ENCODE results near the gene JDP2. TPM values are rescaled to one million over a fixed set of nuclear protein-coding genes. Genes with fewer than 3 reads are reported as not detected.

Gene JDP2
- total RNA-seq, 1 donor from 2014 or later = 3.1 TPM

- DNase-seq (ENCODE audit: low read depth in 2 of 2) = no peak
Measured at GRCh38 chr14:75409316-75410205, 18.3 kb upstream of the JDP2 start.

DNA sequence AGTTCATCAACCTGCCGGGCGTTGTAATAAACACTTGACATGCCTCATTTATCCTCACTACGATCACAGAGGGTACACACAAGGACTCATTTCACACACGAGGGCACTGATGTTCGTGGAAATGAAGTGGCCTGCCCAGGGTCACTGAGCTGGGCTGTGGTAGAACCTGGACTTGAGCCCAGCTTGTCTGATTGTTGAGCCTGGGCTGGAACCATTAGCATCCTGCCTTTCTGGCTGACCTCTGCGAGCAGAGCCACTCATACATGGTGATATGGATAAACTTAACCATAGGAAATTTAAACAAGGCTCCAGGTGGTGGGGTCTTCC is 16.6 kb upstream of the JDP2 start:
- DNase-seq (ENCODE audit: low read depth in 2 of 2) = peak in 1 of 2 donors; percentile 39

GRCh38 chr14:75413013-75413412 is 14.8 kb upstream of the JDP2 start:
- DNase-seq (ENCODE audit: low read depth in 2 of 2) = no peak

DNA sequence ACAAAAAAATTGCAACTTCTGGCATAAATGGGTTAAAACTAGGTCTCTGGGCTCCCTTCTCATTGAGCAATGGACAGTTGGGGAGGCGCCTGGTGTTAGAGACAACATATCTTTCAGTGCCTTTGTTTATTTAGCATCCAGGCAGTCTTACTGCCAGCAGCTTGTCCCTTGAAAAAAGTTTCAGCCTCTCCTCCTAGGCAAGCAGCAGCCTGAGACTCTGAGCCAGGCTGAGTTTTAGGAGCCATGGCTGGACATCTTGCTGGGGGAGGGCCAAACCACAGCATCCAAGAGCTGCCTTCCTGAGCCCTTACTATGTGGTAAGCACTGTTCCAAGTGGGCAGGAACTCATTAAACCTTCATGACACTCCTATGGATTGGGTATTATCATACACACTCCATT is 10.1 kb upstream of the JDP2 start:
- no peak for DNase-seq (ENCODE audit: low read depth in 2 of 2)

- DNase-seq (ENCODE audit: low read depth in 2 of 2) = no peak
Measured at GRCh38 chr14:75418850-75419768, 8.7 kb upstream of the JDP2 start.

DNA sequence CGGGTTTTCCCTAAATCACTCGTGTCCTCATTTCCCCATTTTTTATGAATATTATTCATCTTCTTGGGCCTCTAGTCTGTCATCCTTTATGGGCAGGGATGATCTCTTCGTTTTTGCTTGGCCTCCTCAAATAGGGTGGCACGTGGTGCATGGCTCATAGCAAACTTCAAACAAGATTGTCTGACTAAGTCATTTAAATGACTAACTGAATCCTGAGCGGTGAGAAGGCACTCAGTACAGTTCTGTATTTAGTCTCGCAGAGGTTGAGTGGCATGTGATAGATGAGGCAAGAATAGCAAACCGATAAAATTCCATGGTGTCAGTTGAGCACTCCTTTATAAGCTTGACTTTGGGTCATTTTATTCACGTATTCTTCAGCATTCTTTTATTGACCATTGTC is 5.7 kb upstream of the JDP2 start:
- no peak for DNase-seq (ENCODE audit: low read depth in 2 of 2)

GRCh38 chr14:75424496-75424895 is 3.3 kb upstream of the JDP2 start:
- DNase-seq (ENCODE audit: low read depth in 2 of 2) = no peak

GRCh38 chr14:75425446-75425845 is 2.4 kb upstream of the JDP2 start:
- DNase-seq (ENCODE audit: low read depth in 2 of 2) = no peak

DNA sequence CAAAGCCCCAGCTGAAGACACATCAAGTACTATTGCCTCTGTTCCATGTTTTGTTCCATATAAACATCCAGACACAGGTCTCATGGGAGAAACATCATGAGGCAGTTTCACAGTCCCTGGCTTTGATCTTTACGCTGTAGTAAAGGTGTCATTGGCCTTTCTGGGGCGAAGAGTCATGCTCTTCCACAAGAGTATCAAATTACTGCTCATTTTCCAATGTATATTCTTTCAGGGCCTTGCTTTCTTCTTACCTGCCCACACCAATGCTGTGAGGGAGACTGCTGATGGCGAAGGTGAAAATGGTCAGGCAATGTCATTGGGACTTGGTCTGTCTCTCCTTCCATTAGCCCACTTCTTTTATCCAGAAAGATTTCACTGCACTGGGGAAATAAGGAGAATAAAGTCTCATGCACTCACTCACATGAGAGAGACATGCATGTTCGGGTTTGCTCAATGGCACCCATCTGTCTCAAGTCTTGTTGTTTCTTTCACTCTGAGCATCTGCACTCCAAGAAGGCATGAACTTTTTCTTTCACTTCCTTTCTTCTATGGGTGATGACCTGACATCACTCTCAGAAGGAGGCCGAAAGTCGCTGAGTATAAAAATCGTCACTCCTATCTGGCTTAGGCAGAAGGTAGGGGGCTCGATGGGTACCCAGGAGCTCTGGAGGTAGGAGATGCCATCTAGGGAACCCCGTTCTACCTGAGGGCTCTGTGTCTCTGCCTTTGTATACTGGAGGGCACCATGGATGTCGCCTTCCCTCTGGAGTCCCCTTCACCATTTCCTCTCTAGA is 1.3 kb upstream of the JDP2 start:
- no peak for DNase-seq (ENCODE audit: low read depth in 2 of 2)

DNA sequence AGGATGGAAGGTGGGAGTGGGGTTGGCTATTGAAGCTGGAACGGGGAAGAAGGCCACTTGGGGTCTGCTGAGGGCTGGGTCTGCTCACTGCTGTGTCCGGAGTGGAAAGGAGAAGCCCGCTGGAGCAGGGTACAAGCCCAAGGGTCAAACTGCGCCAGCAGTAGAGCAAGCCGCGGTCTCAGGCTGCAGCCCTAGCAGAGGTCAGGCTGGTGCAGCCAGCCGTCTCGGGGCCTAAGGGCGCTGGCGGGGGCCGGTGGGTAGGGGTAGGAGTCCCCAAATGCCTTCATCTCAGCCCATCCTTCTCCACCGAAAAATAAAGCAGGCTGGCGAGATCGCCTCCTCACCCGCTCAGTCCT is 718 bp upstream of the JDP2 start:
- no peak for DNase-seq (ENCODE audit: low read depth in 2 of 2)

DNA sequence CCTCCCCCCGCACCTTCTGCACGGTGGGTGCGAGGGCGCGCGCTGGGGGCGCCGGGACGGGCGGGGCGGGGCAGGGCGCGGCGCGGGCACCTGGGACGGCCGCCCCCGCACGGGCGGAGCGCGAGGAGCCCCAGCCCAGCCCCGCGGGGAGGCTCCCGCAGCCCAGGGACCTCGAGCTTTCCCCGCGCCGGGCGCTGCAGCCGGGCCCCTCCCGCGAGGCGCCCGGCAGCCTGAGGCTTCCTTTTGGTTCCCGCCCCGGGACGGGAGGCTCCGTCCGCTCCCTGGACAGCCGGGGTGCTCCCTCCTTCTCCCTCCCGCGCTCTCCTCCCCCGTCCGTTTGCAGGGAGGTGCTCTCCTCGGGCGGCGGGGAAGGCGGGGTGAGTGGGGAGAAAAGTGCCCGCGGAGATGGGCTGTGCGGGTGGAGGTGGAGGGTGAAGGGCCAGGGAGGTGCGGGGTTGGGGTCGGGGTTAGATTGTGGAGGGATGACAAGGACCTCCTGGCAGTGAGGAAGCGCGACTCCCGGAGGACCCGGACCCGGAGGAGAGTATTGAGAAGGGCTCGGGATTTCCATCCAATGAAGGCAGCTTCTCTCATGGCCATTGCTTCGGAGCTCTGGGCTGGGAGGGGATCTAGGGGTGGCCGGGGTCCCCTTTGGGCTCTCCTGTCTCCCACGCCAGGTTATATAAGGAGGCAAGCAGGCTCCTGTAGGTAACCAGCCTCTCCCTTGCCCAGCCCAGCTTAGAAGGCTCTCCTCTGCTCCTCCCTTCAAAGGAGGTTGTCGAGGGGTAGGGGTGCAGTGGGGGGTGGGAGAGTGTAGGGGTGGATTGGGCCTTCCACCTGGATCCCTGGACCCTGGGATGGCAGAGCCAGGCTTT is 645 bp downstream of the JDP2 start:
- DNase-seq (ENCODE audit: low read depth in 2 of 2) = peak in 1 of 2 donors; percentile 8

DNA sequence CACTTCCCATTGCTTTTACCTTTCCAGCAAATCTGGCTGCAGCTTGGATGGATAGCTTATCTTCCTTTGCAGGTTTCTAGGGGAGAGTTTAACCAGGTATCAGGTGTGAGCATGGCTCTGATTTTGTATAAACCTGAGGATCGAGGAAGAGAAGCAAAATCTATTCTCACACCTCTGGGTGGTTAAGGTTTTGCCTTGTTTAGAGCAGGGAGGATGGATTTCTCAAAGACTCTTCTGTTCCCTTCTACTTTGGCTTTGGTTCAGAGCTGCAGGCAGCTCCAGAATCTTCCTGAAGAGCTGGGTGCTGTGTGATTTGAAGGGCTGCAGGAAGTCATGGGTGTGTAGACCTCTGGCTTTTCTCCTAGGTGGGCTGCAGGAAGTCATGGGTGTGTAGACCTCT is 1.7 kb downstream of the JDP2 start:
- no peak for DNase-seq (ENCODE audit: low read depth in 2 of 2)

DNA sequence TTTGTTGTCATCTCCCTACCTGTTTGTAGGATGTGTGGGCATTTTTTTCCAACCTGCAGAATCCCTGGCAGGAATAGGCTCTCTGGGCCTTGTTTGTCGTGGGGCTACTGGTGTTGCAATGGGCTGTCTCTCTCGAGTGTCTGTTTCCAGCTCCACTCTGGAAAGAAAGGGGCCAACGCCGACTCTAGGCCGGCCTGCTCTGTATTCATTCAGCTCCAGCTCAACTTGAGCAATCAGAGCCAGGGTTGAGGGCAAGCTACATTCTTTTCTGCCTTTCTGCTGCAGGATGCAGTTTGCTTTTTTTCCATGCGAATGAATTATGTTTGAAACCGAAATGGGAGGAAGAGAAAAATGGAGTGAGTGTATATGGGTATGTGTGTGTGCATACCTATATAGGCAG is 2.3 kb downstream of the JDP2 start:
- DNase-seq (ENCODE audit: low read depth in 2 of 2) = no peak

- peak in 1 of 2 donors; percentile 31 for DNase-seq (ENCODE audit: low read depth in 2 of 2)
Measured at GRCh38 chr14:75430526-75430925, 2.7 kb downstream of the JDP2 start.

- no peak for DNase-seq (ENCODE audit: low read depth in 2 of 2)
Measured at GRCh38 chr14:75430976-75431375, 3.2 kb downstream of the JDP2 start.

DNA sequence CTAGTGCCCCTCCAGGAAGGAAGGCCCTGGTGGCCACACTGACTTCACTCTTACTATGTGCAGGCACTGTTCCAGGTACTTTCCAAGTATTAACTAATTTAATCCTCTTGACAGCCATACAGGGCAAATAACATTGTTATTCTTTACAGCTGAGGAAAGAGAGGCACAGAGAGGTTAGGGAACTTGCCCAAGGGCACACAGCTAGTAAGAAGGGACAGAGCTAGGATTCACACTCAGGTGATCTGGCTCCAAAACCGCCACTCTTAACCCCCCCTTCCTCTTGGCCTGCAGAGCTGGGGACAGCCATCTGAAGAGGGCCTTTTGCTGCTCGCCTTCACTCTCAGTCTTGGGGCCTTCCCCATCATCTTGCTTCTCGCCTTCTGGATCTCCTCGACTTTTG is 4.0 kb downstream of the JDP2 start:
- DNase-seq (ENCODE audit: low read depth in 2 of 2) = no peak

GRCh38 chr14:75432411-75432810 is 4.6 kb downstream of the JDP2 start:
- no peak for DNase-seq (ENCODE audit: low read depth in 2 of 2)

GRCh38 chr14:75433631-75434071 is 5.8 kb downstream of the JDP2 start:
- DNase-seq (ENCODE audit: low read depth in 2 of 2) = no peak

DNA sequence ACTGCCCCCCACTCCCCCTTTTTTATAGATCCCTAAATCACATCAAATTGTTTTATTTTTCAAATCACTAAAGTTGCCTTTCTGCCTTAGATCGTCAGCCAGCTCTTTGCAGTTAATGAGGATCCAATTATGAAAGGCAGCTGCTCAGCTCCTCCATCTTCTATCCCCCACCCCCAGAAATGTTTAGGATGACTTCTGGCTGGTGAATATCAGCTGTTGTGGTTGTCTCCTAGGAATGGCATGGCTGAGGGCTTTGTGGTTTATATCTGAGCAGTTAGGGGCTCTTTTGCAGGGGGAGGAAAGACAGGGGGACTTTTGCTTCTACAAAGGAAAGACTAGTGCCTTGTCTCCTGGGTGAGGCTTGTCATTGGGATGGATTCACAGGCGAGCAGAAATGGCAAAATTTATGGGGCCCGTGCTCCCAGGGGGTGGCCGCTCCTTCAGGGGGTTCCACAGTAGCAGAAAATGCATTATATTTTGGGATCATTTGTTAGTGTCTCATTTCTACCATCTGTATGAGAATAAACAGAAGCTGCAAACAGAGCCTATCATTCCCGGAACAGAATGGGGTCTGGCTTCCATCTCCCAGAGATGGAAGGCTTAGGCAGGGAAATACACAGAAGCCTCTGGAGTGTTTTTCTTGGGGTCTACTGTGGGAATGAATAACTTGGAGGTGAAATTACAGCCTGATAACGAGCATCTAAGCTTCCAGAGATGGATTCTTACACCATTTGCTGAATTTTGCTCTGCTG is 6.5 kb downstream of the JDP2 start:
- no peak for DNase-seq (ENCODE audit: low read depth in 2 of 2)

DNA sequence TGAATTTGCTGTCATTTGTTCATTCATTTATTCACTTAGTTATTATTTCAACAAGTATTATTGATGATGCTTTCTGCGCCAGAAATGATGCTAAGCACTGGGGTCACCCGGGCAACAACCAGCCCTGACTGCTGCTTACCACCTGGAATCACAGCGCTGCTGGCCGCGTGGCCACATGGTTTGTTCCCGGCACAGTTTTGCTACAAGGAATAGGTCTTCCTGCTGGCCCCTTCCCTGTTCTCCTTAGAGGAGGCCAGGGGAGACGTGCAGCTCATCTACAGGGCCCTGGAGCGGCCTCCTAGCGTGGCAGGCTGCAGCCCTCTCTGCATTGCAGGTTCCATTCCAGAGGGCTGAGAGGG is 7.0 kb downstream of the JDP2 start:
- DNase-seq (ENCODE audit: low read depth in 2 of 2) = no peak
